Activated T-helper 17 cell treated with anti-CD3 and anti-CD28 coated beads, Interleukin-2, amount 50 U/mL, for 72 hours (primary cell): Measurements from ENCODE around the gene MRAS. TPM values are rescaled to one million over a fixed set of nuclear protein-coding genes. Genes with fewer than 3 reads are reported as not detected.
A peak's percentile ranks its signal among the peaks of the same experiment; 100 is the strongest.

ENCODE experiments used
- ATAC-seq: fragments of 150-1000 bp; cut with Tn5 transposase; replicated peaks from 2 replicates; pipeline ENCODE4 v1.10.0; 2021; ENCODE audit warnings: mild to moderate bottlenecking, moderate library complexity
- H3K27ac Mint-ChIP-seq: one replicate; pipeline ENCODE4 v1.8.0; 2022; ENCODE audit warnings: mixed read lengths
- H3K27me3 Mint-ChIP-seq: one replicate; pipeline ENCODE4 v1.8.0; 2022; ENCODE audit warnings: mixed read lengths
- H3K36me3 Mint-ChIP-seq: one replicate; pipeline ENCODE4 v1.8.0; 2022; ENCODE audit warnings: low read depth, mild to moderate bottlenecking, mixed read lengths
- H3K4me1 Mint-ChIP-seq: one replicate; pipeline ENCODE4 v1.8.0; 2022; ENCODE audit warnings: mixed read lengths
- H3K4me3 Mint-ChIP-seq: one replicate; pipeline ENCODE4 v1.8.0; 2022; ENCODE audit warnings: mild to moderate bottlenecking, mixed read lengths
- H3K9me3 Mint-ChIP-seq: one replicate; pipeline ENCODE4 v1.8.0; 2022; ENCODE audit warnings: mixed read lengths
- total RNA-seq, 2 donors: library from RNA; stranded (reverse); gene quantifications; one replicate each; pipeline ENCODE4 v1.2.3, GENCODE V29; 2022

The MRAS gene
- total RNA-seq, 2 donors from 2014 or later = 0.37 to 0.67 TPM

- peaks cover 23% of the 10 kb centered on the region for H3K4me1 Mint-ChIP-seq
- no peaks in the 10 kb centered on the region for H3K36me3 Mint-ChIP-seq
- H3K4me3 Mint-ChIP-seq = peak overlapping the region; percentile 90
- no peaks in the 10 kb centered on the region for H3K9me3 Mint-ChIP-seq
- ATAC-seq = no peak
- H3K27me3 Mint-ChIP-seq = no peaks in the 10 kb centered on the region
- H3K27ac Mint-ChIP-seq = peak overlapping the region; percentile 90
Observed at GRCh38 chr3:138329984-138330293, 18.4 kb upstream of the MRAS start.

GRCh38 chr3:138331143-138331894 lies 17.1 kb upstream of the MRAS start:
- no peaks in the 10 kb centered on the region for H3K9me3 Mint-ChIP-seq
- H3K4me1 Mint-ChIP-seq = peaks cover 23% of the 10 kb centered on the region
- no peak overlapping the region for H3K4me3 Mint-ChIP-seq
- no peaks in the 10 kb centered on the region for H3K36me3 Mint-ChIP-seq
- H3K27ac Mint-ChIP-seq = no peak overlapping the region
- no peaks in the 10 kb centered on the region for H3K27me3 Mint-ChIP-seq
- no peak for ATAC-seq

DNA sequence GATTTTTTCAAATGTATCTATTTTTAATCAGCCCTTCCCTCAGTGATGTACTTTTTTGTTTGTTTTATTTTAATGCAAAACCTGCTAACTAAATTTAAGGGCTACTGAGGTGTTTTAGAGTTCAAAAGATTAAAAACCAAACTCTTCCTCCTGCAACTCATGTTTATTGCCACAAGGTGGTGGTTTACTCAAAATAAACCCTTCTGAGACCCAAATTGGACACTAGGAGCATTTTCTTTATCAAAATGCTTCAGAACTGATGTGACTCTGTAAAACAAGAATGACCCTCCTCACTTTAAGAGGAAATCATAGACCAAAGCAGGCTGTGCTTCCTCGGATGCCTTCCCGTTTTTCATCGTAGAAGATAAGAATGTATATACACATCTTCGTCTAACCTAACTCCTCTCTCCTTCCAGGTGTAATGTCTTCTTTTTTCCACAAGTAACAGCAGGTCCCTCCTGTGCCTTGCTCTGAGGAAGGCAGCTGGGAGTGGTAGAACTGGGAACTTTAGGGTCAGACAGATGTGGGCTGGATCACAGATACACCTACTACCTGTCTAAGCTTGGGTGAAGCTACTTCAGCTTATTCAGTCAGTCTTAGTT lies 15.8 kb upstream of the MRAS start:
- Mint-ChIP-seq H3K27me3 (no peaks in the 10 kb centered on the region), H3K27ac (peak overlapping the region; percentile 17), H3K4me3 (no peak overlapping the region), H3K4me1 (peaks cover 22% of the 10 kb centered on the region), H3K36me3 (no peaks in the 10 kb centered on the region), H3K9me3 (no peaks in the 10 kb centered on the region)
- ATAC-seq = no peak

DNA sequence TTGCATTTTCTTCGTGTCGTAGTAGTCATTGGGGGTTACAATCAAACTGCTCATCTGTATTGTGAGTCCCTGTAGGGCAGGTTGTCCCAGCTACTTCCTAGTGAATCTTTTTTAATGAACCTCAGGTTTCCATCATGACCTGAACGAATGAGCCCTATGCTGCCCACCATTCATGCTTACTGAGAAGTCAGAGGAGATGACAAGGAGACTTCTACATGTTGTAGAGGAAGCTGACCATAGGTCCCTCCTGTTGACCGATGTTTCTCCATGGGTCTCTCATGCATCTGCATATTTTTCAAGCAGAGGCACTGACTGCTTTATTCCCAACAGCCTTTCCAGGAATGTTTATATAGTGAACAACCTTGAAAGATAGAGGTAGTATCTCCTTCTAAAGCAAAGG lies 13.8 kb upstream of the MRAS start:
- Mint-ChIP-seq H3K4me1 (peaks cover 11% of the 10 kb centered on the region), H3K9me3 (no peaks in the 10 kb centered on the region), H3K4me3 (no peak overlapping the region), H3K36me3 (no peaks in the 10 kb centered on the region), H3K27ac (no peak overlapping the region), H3K27me3 (no peaks in the 10 kb centered on the region)
- no peak for ATAC-seq

DNA sequence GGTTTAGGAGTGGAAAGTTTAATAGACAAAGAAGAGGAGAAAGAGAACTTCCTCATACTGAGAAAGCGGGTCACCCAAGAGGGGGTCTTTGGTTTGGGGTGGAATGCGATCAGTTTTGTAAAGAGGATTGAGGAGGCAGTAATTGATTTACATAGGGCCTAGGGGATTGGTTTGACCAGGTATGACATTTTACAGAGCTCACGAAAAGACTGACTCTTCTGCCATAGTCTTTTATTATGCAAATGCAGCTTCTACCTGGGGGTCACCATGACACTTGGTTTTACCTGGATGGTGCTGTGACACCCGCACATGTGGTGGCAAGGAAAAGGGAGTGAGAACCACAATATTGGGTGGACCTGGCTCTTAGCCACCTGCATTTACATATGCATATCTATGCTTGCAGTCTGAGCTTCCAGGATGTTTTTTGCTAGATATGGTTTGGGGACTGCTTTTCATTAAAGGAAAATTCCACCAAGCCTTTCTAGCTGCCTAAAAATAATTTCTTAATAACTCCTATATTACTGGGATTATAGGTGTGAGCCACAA lies 11.9 kb upstream of the MRAS start:
- H3K4me1 Mint-ChIP-seq = no peaks in the 10 kb centered on the region
- ATAC-seq = no peak
- no peaks in the 10 kb centered on the region for H3K9me3 Mint-ChIP-seq
- H3K4me3 Mint-ChIP-seq = no peak overlapping the region
- no peaks in the 10 kb centered on the region for H3K27me3 Mint-ChIP-seq
- no peaks in the 10 kb centered on the region for H3K36me3 Mint-ChIP-seq
- H3K27ac Mint-ChIP-seq = no peak overlapping the region

- Mint-ChIP-seq H3K4me3 (no peak overlapping the region), H3K27me3 (no peaks in the 10 kb centered on the region), H3K27ac (no peak overlapping the region), H3K36me3 (no peaks in the 10 kb centered on the region), H3K4me1 (no peaks in the 10 kb centered on the region), H3K9me3 (no peaks in the 10 kb centered on the region)
- no peak for ATAC-seq
Observed at GRCh38 chr3:138338244-138338643, 10.1 kb upstream of the MRAS start.

DNA sequence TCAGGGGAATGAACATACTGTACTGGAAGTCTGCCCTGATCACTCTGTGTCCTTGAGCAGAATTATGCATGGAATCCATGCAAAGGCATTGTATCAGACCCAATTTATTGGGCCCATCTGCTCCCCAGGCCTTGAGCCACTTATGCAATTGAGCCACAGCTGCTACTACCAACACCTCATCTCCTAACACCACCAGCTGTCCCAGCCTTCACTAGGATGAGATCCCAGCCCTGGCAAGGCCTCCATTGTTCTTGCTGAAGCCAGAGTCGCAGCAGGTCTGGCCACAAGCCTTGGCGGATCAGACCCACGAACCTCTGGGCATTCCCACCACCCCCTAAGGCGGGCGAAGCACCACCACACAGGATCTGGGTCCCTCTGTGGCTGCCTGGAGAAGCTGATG lies 9.6 kb upstream of the MRAS start:
- no peaks in the 10 kb centered on the region for H3K27me3 Mint-ChIP-seq
- H3K9me3 Mint-ChIP-seq = no peaks in the 10 kb centered on the region
- no peak overlapping the region for H3K27ac Mint-ChIP-seq

DNA sequence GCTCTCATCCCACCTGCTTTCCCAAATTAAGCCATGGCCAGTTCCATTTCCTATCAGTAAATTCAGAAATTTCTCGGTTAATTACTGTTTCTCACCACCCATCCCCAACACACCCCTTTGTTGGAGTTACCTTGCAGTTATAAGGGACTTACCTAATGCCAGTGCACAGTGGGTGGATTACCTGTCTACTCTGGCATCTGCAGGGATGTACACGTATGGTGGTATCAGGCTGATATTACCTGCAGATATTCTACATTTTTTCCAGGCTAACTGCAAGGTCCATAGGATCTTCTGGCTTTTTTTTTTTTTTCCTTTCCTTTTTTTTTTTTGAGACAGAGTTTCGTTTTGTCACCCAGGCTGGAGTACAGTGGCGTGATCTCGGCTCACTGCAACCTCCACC lies 7.9 kb upstream of the MRAS start:
- no peaks in the 10 kb centered on the region for H3K9me3 Mint-ChIP-seq
- ATAC-seq = no peak
- H3K36me3 Mint-ChIP-seq = no peaks in the 10 kb centered on the region
- no peak overlapping the region for H3K27ac Mint-ChIP-seq
- H3K4me1 Mint-ChIP-seq = no peaks in the 10 kb centered on the region
- H3K27me3 Mint-ChIP-seq = no peaks in the 10 kb centered on the region
- H3K4me3 Mint-ChIP-seq = no peak overlapping the region

More for the DNA sequence above, 9.6 kb upstream of the MRAS start:
- no peaks in the 10 kb centered on the region for H3K36me3 Mint-ChIP-seq
- H3K4me3 Mint-ChIP-seq = no peak overlapping the region
- ATAC-seq = no peak
- no peaks in the 10 kb centered on the region for H3K4me1 Mint-ChIP-seq

DNA sequence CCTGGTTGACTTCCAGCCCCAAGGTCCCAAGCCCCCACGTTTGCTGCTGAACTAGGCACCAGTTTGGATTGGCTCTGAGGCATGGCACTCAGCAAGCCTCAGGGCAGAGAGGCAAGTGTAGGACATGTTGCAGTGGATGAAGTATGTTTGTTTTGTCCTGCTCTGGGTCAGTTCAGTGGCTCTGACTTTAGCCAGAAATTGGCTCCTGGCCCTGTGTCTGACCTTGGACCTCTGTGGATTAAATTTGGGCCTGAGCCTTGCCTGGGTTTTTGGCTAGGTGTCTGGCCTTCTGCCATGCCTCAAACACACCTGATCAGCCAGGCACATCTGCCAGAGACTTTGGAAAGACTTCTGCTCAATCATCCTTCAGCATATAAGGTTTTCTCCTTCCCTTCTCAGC lies 3.6 kb upstream of the MRAS start:
- H3K9me3 Mint-ChIP-seq = peaks cover 3% of the 10 kb centered on the region
- no peak for ATAC-seq
- H3K27ac Mint-ChIP-seq = no peak overlapping the region
- H3K36me3 Mint-ChIP-seq = peaks cover 5% of the 10 kb centered on the region
- no peaks in the 10 kb centered on the region for H3K4me1 Mint-ChIP-seq
- H3K4me3 Mint-ChIP-seq = no peak overlapping the region
- peaks cover 22% of the 10 kb centered on the region for H3K27me3 Mint-ChIP-seq

DNA sequence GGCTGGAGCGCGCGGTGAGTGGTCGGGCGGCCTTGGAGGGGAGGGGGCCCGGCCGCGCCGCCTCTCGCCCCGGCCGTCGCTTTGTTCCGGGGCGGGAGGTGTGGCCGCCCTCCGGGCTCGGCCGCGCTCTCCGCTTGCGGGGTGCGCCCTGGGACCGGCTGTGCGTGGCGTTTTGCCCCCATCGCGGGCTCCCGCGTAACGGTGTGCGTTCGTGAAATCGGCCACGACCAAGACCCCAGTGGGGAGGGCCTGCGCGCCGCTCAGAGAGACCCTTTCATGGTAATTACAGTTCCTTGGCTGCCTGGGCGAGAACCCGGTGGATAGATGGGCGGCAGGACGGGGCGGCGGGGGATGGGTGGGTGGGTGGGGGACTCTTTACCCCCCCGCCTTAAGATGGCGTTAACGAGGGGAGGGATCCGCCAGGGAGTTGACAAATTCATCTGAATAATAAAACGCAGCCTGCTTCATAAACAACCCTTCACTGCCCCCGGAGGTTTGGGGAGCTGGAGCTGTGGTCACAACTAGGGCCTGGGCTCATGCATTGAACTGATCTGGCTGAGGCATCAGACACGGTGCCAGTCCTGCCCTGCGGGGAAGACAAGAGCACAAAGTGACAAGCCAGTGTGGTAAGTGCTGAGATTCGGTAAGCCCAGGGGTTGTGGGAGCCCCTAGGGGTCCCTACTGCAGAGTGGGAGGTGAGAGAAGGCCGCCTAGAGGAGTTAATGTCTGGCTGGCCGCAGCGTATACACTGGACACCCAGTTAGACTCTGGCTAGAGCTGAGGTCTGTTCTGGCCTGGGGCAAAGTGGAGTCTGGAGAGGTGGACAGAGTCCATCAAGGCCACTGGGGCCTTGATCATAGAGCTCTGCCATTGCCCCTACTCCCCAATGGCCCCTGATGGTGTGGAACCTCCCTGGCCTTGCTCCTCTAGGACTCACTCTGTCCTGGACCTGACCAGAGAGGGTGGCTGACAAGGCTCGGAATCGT lies 668 bp downstream of the MRAS start:
- Mint-ChIP-seq H3K4me1 (no peaks in the 10 kb centered on the region), H3K4me3 (peak overlapping the region; percentile 37), H3K27ac (no peak overlapping the region), H3K36me3 (peaks cover 5% of the 10 kb centered on the region), H3K27me3 (peaks cover 22% of the 10 kb centered on the region), H3K9me3 (peaks cover 3% of the 10 kb centered on the region)
- no peak for ATAC-seq

DNA sequence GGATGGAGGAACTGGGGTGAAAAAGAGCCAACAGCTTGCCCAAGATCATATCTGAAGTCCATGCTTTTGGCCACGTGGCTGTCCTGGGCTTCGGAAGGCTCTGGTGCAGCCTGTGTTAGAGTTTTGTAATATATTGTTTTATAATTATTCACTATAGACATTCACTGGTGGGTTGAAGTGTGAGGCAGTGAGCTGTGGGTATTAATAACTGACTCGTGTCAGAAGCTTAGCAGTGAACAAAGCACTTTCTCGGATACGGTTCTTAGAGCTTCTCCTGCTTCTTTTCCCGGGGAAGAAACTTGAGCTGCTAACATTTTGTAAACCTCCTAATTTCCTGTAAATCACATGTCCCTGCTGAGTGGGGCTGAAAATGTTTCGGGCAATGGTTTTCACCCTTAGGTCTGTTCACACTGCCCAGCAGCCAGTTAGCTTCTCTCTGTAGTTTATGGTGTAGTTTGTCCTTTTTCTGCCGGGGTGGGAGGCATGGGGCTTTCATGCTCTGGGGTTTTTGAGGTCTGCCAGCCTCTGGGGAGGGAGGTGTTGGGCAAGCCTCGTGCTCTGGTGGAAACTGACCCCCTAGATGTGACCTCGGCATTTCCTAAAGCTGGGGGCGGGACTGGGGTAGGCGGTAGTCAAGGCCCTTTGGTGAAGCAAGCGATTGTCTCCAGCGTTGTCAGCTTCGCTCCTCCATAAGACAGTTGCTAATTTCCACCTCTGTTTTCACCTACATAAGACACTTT lies 1.7 kb downstream of the MRAS start:
- no peak for ATAC-seq
- H3K27me3 Mint-ChIP-seq = peaks cover 22% of the 10 kb centered on the region
- H3K4me1 Mint-ChIP-seq = no peaks in the 10 kb centered on the region
- no peak overlapping the region for H3K4me3 Mint-ChIP-seq
- H3K27ac Mint-ChIP-seq = no peak overlapping the region
- peaks cover 5% of the 10 kb centered on the region for H3K36me3 Mint-ChIP-seq
- H3K9me3 Mint-ChIP-seq = peaks cover 3% of the 10 kb centered on the region

DNA sequence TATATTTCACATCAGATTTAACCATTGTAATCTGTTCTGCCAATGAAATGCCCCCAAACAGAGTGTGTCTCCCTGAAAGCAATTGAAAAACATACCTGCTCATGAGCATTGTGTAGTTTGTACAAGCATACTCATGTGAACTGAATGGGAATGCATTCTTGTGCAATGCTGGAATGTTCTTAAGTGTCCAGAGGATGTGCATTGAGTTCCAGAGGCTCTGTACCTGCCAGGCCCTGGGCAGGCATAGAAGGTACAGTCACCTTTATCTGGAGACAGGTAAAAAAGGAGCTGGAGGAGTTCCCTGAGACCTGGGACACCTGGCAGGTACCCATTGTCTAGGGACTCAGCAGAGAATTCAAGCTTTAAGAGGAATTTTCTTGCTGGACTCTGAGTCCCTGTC lies 2.8 kb downstream of the MRAS start:
- Mint-ChIP-seq H3K4me3 (no peak overlapping the region), H3K9me3 (peaks cover 3% of the 10 kb centered on the region), H3K27me3 (peaks cover 22% of the 10 kb centered on the region), H3K36me3 (peaks cover 5% of the 10 kb centered on the region), H3K4me1 (no peaks in the 10 kb centered on the region), H3K27ac (no peak overlapping the region)
- ATAC-seq = no peak

- H3K27me3 Mint-ChIP-seq = peaks cover 13% of the 10 kb centered on the region
Observed at GRCh38 chr3:138351916-138352550, 3.7 kb downstream of the MRAS start.

DNA sequence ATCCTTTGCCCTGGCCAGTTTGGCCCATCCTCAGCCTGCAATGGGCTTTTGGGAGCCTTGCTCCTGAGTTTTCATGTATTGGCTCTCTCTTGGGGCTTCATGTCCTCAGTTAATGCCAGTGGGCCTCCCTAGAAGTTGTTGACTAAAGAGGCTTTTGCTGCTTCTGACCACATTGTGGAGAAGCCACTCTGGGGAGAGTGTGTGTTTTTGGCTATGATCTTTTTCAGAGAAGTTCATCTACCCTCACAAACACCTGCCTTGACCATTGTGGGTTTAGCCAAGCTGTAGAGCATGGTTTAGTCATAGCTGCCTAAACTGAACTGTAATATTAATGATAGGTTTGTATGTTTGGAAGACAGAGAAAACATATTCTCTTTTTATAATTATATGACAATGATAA lies 6.0 kb downstream of the MRAS start:
- Mint-ChIP-seq H3K4me3 (no peak overlapping the region), H3K27me3 (peaks cover 2% of the 10 kb centered on the region), H3K4me1 (no peaks in the 10 kb centered on the region), H3K36me3 (no peaks in the 10 kb centered on the region), H3K27ac (no peak overlapping the region), H3K9me3 (no peaks in the 10 kb centered on the region)
- ATAC-seq = no peak

More at GRCh38 chr3:138351916-138352550, 3.7 kb downstream of the MRAS start:
- no peak overlapping the region for H3K27ac Mint-ChIP-seq
- ATAC-seq = no peak
- peaks cover 3% of the 10 kb centered on the region for H3K9me3 Mint-ChIP-seq
- H3K4me1 Mint-ChIP-seq = no peaks in the 10 kb centered on the region
- peaks cover 4% of the 10 kb centered on the region for H3K36me3 Mint-ChIP-seq
- no peak overlapping the region for H3K4me3 Mint-ChIP-seq
